ENCODE data around the gene GRK1. TPM values are rescaled to one million over a fixed set of nuclear protein-coding genes. Genes with fewer than 3 reads are reported as not detected.
A peak's percentile ranks its signal among the peaks of the same experiment; 100 is the strongest.

Gene GRK1
- not detected for total RNA-seq

DNA sequence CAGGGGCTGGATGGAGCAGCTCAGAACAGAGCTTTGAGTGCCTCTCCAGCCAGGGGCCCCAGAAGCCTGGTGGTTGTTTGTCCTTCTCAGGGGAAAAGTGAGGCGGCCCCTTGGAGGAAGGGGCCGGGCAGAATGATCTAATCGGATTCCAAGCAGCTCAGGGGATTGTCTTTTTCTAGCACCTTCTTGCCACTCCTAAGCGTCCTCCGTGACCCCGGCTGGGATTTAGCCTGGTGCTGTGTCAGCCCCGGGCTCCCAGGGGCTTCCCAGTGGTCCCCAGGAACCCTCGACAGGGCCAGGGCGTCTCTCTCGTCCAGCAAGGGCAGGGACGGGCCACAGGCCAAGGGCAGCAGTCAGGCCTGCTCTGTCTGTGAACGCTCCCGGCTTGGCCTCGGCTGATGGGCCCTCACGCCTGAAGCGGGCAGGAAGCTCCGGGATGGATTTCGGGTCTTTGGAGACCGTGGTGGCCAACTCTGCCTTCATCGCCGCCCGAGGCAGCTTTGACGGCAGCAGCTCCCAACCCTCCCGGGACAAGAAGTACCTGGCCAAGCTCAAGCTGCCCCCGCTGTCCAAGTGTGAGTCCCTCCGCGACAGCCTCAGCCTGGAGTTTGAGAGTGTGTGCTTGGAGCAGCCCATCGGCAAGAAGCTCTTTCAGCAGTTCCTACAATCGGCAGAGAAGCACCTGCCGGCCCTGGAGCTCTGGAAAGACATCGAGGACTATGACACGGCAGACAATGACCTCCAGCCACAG lies at the start of gene GRK1:
GRK1 (plus strand) TSS at position 269 of the 751 bp plus-strand sequence; CDS start at position 437, 168 bp downstream.
- WGBS, result 80% methylated on average over 12 of the region's 32 CpGs
- H3K4me1 ChIP-seq, result no peaks in the 10 kb centered on the region
- peak; percentile 50 to 57 for DNase-seq (ENCODE audit: low spot score in 2 of 2)
- no peak within 1 kb of the TSS for H3K4me3 ChIP-seq
- peaks cover 4% of the 10 kb centered on the region for H3K9me3 ChIP-seq
- H3K27me3 ChIP-seq, result no peaks in the 10 kb centered on the region
- H3K27ac ChIP-seq, result no peak within 1 kb of the TSS
- TF ChIP-seq POLR2A (IDR thresholded peaks at IDR 0.05) (no peak), EP300 (IDR thresholded peaks at IDR 0.05) (no peak), POLR2AphosphoS5 (IDR thresholded peaks at IDR 0.05) (no peak)
- TF ChIP-seq, protein P1, sequence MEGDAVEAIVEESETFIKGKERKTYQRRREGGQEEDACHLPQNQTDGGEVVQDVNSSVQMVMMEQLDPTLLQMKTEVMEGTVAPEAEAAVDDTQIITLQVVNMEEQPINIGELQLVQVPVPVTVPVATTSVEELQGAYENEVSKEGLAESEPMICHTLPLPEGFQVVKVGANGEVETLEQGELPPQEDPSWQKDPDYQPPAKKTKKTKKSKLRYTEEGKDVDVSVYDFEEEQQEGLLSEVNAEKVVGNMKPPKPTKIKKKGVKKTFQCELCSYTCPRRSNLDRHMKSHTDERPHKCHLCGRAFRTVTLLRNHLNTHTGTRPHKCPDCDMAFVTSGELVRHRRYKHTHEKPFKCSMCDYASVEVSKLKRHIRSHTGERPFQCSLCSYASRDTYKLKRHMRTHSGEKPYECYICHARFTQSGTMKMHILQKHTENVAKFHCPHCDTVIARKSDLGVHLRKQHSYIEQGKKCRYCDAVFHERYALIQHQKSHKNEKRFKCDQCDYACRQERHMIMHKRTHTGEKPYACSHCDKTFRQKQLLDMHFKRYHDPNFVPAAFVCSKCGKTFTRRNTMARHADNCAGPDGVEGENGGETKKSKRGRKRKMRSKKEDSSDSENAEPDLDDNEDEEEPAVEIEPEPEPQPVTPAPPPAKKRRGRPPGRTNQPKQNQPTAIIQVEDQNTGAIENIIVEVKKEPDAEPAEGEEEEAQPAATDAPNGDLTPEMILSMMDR (IDR thresholded peaks at IDR 0.05), result no peak
- H3K36me3 ChIP-seq, result no peaks in the 10 kb centered on the region

GRCh38 chr13:113617961-113618360 lies 49.1 kb upstream of the GRK1 start:
- 91% methylated on average over 5 of the region's 5 CpGs for WGBS
- no peak for TF ChIP-seq POLR2AphosphoS5 (IDR thresholded peaks at IDR 0.05)
- no peak for TF ChIP-seq EP300 (IDR thresholded peaks at IDR 0.05)
- TF ChIP-seq POLR2A (IDR thresholded peaks at IDR 0.05), result no peak
- TF ChIP-seq, protein P1 (IDR thresholded peaks at IDR 0.05), result no peak
- H3K27ac ChIP-seq, result no peak overlapping the region
- peaks cover 19% of the 10 kb centered on the region for H3K36me3 ChIP-seq
- DNase-seq (ENCODE audit: low spot score in 2 of 2), result no peak
- no peaks in the 10 kb centered on the region for H3K9me3 ChIP-seq
- H3K27me3 ChIP-seq, result no peaks in the 10 kb centered on the region
- no peaks in the 10 kb centered on the region for H3K4me1 ChIP-seq
- no peak overlapping the region for H3K4me3 ChIP-seq

DNA sequence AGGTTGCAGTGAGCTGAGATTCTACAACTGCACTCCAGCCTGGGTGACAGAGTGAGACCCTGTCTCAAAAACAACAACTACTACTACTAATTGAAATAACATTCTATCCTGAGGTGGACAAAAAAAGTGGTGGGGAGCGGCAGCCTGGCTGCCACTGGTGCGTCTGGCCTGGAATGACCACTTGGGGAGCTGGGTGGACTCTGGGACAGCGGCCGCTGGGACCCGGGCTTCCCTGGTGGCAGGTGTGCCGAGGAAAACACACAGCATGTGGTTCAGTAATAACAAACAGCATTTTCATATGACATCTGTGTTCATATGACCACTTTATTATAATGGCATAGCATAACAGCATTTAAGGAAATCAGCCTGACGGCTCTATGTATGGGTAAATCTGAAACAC lies 48.6 kb upstream of the GRK1 start:
- WGBS, result 83% methylated on average over 6 of the region's 7 CpGs
- peaks cover 21% of the 10 kb centered on the region for H3K36me3 ChIP-seq

DNA sequence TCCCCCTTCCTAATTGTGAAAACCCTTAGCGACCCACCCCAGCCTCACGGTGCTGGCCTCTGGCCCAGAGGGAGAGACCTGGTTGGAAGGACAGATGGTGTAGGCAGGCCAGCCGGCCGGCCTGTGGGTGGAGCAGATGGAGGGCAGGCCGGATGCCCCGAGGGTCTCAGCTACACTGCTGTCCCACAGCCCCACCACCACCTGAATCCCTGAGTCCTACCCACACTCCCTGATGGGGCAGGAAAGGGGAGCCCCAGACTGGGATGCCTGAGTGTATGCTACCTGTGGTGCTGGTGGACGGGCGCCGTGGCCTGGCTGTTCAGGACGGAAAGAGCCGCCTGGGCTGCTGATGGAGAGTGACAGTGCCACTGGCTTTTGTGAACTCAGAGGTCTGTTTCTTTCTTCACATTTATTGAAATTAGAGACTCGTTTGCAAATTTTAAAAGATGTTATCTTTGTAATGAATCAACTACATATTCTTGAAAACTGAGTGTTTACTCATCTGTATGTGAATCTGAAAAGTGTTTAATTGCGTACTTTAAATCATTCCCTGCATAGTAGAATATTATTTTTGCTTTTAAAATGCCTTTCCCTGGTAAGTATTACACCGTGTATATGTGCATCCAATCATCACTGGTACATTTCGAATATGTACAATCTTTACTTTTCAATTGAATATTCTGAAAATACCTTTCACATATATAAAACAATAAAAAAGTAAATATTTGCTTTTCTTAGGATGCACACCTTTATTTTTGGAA lies 46.8 kb upstream of the GRK1 start:
- no peaks in the 10 kb centered on the region for H3K4me1 ChIP-seq
- no peak for DNase-seq (ENCODE audit: low spot score in 2 of 2)
- H3K4me3 ChIP-seq, result no peak overlapping the region
- no peaks in the 10 kb centered on the region for H3K27me3 ChIP-seq
- TF ChIP-seq, protein P1 (IDR thresholded peaks at IDR 0.05), result no peak
- no peaks in the 10 kb centered on the region for H3K9me3 ChIP-seq
- no peak overlapping the region for H3K27ac ChIP-seq
- H3K36me3 ChIP-seq, result peaks cover 21% of the 10 kb centered on the region
- 89% methylated on average over 11 of the region's 15 CpGs for WGBS

More for the DNA sequence above, 48.6 kb upstream of the GRK1 start:
- no peaks in the 10 kb centered on the region for H3K9me3 ChIP-seq
- DNase-seq (ENCODE audit: low spot score in 2 of 2), result no peak
- no peaks in the 10 kb centered on the region for H3K4me1 ChIP-seq
- no peaks in the 10 kb centered on the region for H3K27me3 ChIP-seq
- no peak overlapping the region for H3K4me3 ChIP-seq
- TF ChIP-seq POLR2AphosphoS5 (IDR thresholded peaks at IDR 0.05) (no peak), POLR2A (IDR thresholded peaks at IDR 0.05) (no peak), EP300 (IDR thresholded peaks at IDR 0.05) (no peak)
- TF ChIP-seq, protein P1 (IDR thresholded peaks at IDR 0.05), result no peak
- no peak overlapping the region for H3K27ac ChIP-seq

DNA sequence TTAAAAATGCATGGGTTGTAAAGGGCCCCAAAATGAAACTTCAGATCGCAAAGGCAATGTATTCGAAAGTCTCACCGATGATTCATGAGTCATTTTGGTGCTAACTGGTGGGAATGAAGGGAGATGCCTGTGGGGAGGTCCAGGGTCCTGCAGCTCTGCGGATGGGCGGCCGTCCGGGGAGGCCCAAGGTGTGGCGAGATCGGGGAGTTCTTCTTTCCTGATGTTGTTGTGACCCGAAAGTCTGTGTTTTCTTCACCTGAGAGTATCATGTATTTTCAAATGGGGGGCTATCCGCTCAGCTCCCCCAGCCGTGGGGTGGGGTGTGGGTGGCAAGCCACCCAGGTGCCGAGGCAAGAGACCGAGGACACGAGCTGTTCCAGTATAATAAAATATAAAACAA lies 46.0 kb upstream of the GRK1 start:
- TF ChIP-seq EP300 (IDR thresholded peaks at IDR 0.05) (no peak), POLR2A (IDR thresholded peaks at IDR 0.05) (no peak), POLR2AphosphoS5 (IDR thresholded peaks at IDR 0.05) (no peak)
- TF ChIP-seq, protein P1 (IDR thresholded peaks at IDR 0.05), result no peak
- Histone ChIP-seq H3K4me1 (no peaks in the 10 kb centered on the region), H3K9me3 (no peaks in the 10 kb centered on the region), H3K4me3 (no peak overlapping the region), H3K27ac (no peak overlapping the region), H3K36me3 (peaks cover 17% of the 10 kb centered on the region), H3K27me3 (no peaks in the 10 kb centered on the region)
- no peak for DNase-seq (ENCODE audit: low spot score in 2 of 2)
- WGBS, result 99% methylated on average over 15 of the region's 15 CpGs
